Activated CD4-positive, alpha-beta T cell treated with anti-CD3 and anti-CD28 coated beads for 36 hours (primary cell): ENCODE measurements around the gene PI4KA. TPM values are rescaled to one million over a fixed set of nuclear protein-coding genes. Genes with fewer than 3 reads are reported as not detected.
"Not testable (repeated sequence)": the region's sequence is repeated elsewhere in the genome, so short reads cannot be mapped to it uniquely, and the experiment has no call there.

Experiments
- ATAC-seq: fragments of 200-7000 bp; cut with Tn5 transposase; one replicate; pipeline ENCODE4 v1.10.0; 2021; ENCODE audit warnings: mild to moderate bottlenecking, moderate library complexity
- CTCF ChIA-PET: fragments of 350-600 bp; sonication (Branson Sonifier 250); formaldehyde crosslinking; loops from one replicate; lab custom pipeline; 2021; ENCODE audit warnings: antibody characterized with exemption; lab: Charles Lee
- POLR2A ChIA-PET: fragments of 350-600 bp; sonication (Branson Sonifier 250); formaldehyde crosslinking; loops from one replicate; lab custom pipeline; 2021; ENCODE audit warnings: antibody characterized with exemption, inconsistent platforms; lab: Charles Lee
- DNase-seq: peaks from one replicate; pipeline ENCODE4 v3.0.0-alpha.2; 2020
- H3K27ac Mint-ChIP-seq: one replicate; pipeline ENCODE4 v1.8.0; 2021; ENCODE audit warnings: mixed read lengths
- H3K27me3 Mint-ChIP-seq: one replicate; pipeline ENCODE4 v1.8.0; 2021; ENCODE audit warnings: mixed read lengths
- H3K36me3 Mint-ChIP-seq: one replicate; pipeline ENCODE4 v1.8.0; 2021; ENCODE audit warnings: low read depth, mixed read lengths
- H3K4me1 Mint-ChIP-seq: one replicate; pipeline ENCODE4 v1.8.0; 2021; ENCODE audit warnings: mixed read lengths
- H3K4me3 Mint-ChIP-seq: one replicate; pipeline ENCODE4 v1.8.0; 2021; ENCODE audit warnings: mild to moderate bottlenecking, moderate library complexity, mixed read lengths
- H3K9me3 Mint-ChIP-seq: one replicate; pipeline ENCODE4 v1.8.0; 2021; ENCODE audit warnings: low read depth, mixed read lengths
- intact Hi-C, 2 experiments: fragments of 100-400 bp; cut with DNase I in 1 of 2; cut with micrococcal nuclease in 1 of 2; formaldehyde crosslinking; loops; one replicate each; pipeline versions ENCODE4 v1.14.2 to v1.15.1; 2022 to 2024; cut with DNase I, micrococcal nuclease
- total RNA-seq, 2 experiments: library from RNA; stranded (reverse); gene quantifications; one replicate each; pipeline ENCODE4 v1.2.3, GENCODE V29; 2021

The PI4KA gene
- total RNA-seq, 2 experiments from 2014 or later: 52.8 TPM

DNA sequence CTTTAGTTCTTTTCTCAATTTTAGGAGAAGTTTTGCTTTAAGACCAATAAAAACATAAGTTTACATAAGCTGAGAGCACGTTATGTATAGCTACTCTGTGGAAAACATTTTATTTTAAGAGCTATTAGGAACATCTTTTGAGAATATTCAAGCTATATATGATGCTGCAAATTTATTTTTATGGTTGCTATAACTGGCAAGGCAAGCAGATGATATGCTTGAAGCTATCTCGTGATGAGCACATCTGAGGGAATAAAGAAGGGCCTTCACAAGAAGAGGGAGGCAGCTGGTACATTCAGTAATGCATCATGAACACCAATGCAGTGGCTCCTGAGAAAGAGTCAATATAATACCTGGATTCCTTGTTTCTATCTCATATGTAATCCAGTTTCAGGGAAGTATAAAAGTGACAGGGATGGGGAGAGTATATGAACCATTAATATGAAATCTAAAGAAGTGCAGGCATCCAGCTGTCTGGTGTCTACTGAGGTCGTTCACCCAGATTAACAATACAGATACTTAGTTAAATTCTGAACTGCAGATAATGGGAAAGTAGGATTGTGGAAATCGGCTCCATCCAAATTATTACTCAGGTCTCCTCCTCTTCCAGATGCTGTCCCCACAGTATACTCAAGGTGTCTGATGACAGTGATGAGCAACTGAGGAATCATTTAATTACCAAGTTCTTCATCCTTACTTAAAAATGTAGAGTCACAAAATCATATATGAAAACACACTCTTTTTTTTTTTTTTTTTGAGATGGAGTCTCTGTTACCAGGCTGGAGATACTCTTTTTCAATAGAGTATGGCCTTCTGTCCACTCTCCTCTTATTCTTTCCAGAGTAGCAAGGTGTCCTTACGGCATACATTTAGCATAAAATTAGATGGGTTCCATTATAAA, 185.1 kb downstream of the PI4KA start:
- peaks cover 26% of the 10 kb centered on the region for H3K27me3 Mint-ChIP-seq
- no peaks in the 10 kb centered on the region for H3K9me3 Mint-ChIP-seq
- no peak for DNase-seq
- intact Hi-C loops: loop anchor here in 1 of 2 experiments (10.0 kb wide), 1 partner anchor 71 kb away; no protein-coding TSS in a partner anchor
- ChIA-PET CTCF (interaction anchor here (0.7 to 0.9 kb wide), 2 partner anchors 35 to 51 kb away, joined by 3 read pairs; no protein-coding TSS in a partner anchor), POLR2A (no interaction called here)
- no peak for ATAC-seq
- no peaks in the 10 kb centered on the region for H3K4me1 Mint-ChIP-seq
- no peak overlapping the region for H3K4me3 Mint-ChIP-seq
- H3K27ac Mint-ChIP-seq: no peak overlapping the region
- no peaks in the 10 kb centered on the region for H3K36me3 Mint-ChIP-seq

- CTCF ChIA-PET: interaction anchor here (0.9 to 1.4 kb wide), 2 partner anchors 15 to 51 kb away, joined by 3 to 6 read pairs; no protein-coding TSS in a partner anchor
- POLR2A ChIA-PET: no interaction called here
- no peak for ATAC-seq
- no peak for DNase-seq
- H3K27me3 Mint-ChIP-seq: peaks cover 26% of the 10 kb centered on the region
- H3K36me3 Mint-ChIP-seq: no peaks in the 10 kb centered on the region
- no peak overlapping the region for H3K4me3 Mint-ChIP-seq
- no peaks in the 10 kb centered on the region for H3K9me3 Mint-ChIP-seq
- no peak overlapping the region for H3K27ac Mint-ChIP-seq
- H3K4me1 Mint-ChIP-seq: no peaks in the 10 kb centered on the region
- intact Hi-C loops: loop anchor here in 1 of 2 experiments (10.0 kb wide), 1 partner anchor 72 kb away; no protein-coding TSS in a partner anchor
These were observed 185.9 kb downstream of the PI4KA start for GRCh38 chr22:20672732-20673131.

DNA sequence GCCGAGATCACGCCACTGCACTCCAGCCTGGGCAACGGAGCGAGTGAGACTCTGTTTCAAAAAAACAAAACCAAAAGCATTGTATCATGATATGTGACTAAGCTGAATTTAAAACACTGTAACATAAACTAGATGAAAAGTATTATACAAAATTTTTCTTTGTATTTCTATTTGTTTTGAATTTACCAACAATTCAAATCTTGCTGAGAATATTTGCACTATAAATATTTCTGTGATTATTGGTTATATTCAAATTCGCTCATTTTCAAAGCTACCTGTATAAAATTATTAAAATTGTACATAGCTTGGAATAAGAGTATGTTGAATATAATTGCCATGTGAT, 186.6 kb downstream of the PI4KA start:
- no peak for DNase-seq
- no peaks in the 10 kb centered on the region for H3K9me3 Mint-ChIP-seq
- no peak overlapping the region for H3K4me3 Mint-ChIP-seq
- no peaks in the 10 kb centered on the region for H3K36me3 Mint-ChIP-seq
- no peak for ATAC-seq
- H3K27me3 Mint-ChIP-seq: peaks cover 26% of the 10 kb centered on the region
- CTCF ChIA-PET: interaction anchor here (0.8 to 1.4 kb wide), 2 partner anchors 15 to 70 kb away, joined by 3 to 6 read pairs; no protein-coding TSS in a partner anchor
- intact Hi-C loops: loop anchor here in 1 of 2 experiments (10.0 kb wide), 1 partner anchor 73 kb away; no protein-coding TSS in a partner anchor
- no peak overlapping the region for H3K27ac Mint-ChIP-seq
- no peaks in the 10 kb centered on the region for H3K4me1 Mint-ChIP-seq
- POLR2A ChIA-PET: interaction anchor here (0.6 kb wide), 1 partner anchor 9 kb away, joined by 3 read pairs; no protein-coding TSS in a partner anchor

GRCh38 chr22:20671409-20672081, 187.1 kb downstream of the PI4KA start:
- H3K27ac Mint-ChIP-seq: no peak overlapping the region
- H3K9me3 Mint-ChIP-seq: no peaks in the 10 kb centered on the region
- no peaks in the 10 kb centered on the region for H3K4me1 Mint-ChIP-seq
- peaks cover 26% of the 10 kb centered on the region for H3K27me3 Mint-ChIP-seq
- DNase-seq (no peak), ATAC-seq (no peak)
- H3K36me3 Mint-ChIP-seq: no peaks in the 10 kb centered on the region
- ChIA-PET POLR2A (interaction anchor here (0.6 kb wide), 1 partner anchor 9 kb away, joined by 3 read pairs; no protein-coding TSS in a partner anchor), CTCF (interaction anchor here (0.8 to 1.4 kb wide), 2 partner anchors 16 to 70 kb away, joined by 3 to 6 read pairs; no protein-coding TSS in a partner anchor)
- intact Hi-C loops: loop anchor here in 1 of 2 experiments (10.0 kb wide), 1 partner anchor 73 kb away; no protein-coding TSS in a partner anchor
- no peak overlapping the region for H3K4me3 Mint-ChIP-seq

DNA sequence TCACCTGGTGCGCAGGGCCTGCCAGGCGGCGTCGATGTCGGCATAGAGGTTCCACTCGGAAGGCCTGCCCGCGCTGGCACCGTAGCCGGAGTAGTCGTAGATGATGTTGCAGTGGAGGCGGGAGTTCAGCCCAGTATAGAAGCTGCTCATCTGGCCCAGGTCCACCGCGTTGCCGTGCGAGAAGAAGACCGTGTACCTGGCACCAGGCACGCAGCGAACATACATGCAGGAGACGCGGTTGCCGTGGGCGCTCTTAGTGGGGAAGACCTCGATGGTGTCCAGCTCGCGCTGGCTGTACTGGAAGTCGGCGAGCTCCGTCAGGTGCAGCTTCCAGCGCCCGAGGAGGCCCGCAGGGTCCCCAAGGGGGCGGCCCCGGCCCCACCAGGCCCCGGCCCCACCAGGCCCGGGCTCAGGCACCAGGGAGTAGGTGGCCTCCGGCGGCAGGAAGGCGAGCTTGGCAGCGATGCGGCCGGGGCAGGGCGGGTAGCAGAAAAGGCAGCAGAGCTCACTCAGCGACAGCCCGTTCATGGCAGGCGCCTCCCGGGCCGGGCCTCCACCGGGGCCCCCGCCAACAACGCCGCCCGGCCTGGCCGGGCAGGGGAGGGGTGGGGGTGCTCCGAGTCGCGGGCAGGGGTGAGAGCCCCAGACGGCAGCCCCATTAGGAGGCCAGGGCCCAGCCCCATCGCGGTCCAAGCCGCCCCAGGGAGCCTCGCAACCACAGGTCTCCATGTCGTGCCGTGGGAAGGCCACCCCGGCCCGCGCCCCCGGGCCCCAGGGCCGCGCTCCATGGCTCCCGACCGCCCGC, 188.0 kb downstream of the PI4KA start:
- H3K4me1 Mint-ChIP-seq, H3K9me3 Mint-ChIP-seq, H3K27ac Mint-ChIP-seq, ATAC-seq, H3K36me3 Mint-ChIP-seq, H3K4me3 Mint-ChIP-seq, CTCF ChIA-PET, POLR2A ChIA-PET: not testable (repeated sequence)
- H3K27me3 Mint-ChIP-seq: peaks cover 22% of the 10 kb centered on the region
- intact Hi-C loops: loop anchor here in 1 of 2 experiments (10.0 kb wide), 1 partner anchor 74 kb away; no protein-coding TSS in a partner anchor
- peak; percentile 13 for DNase-seq

DNA sequence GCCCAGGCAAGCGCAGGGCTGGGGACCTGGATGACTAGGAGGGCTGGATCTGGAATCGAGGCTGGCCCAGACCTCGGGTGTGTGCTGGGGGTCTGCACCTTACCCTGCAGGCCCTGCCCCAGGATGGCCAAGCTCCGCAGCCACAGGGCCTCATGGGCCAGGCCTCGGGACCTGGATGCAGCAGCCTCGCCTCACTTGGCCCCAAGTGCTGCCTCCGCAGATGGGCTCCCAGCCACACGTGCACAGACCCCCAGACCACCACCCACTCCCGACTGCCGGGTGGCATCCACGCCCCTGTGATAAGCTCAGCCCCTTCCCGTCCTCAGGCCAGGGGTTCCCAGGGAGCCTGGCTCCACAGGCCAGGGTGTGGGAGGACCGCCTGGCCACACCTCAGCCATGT, 188.7 kb downstream of the PI4KA start:
- intact Hi-C loops: loop anchor here in 1 of 2 experiments (10.0 kb wide), 1 partner anchor 75 kb away; no protein-coding TSS in a partner anchor
- ATAC-seq, CTCF ChIA-PET, H3K27ac Mint-ChIP-seq, POLR2A ChIA-PET, H3K4me3 Mint-ChIP-seq, H3K36me3 Mint-ChIP-seq, H3K4me1 Mint-ChIP-seq, H3K9me3 Mint-ChIP-seq, DNase-seq: not testable (repeated sequence)
- peaks cover 15% of the 10 kb centered on the region for H3K27me3 Mint-ChIP-seq

GRCh38 chr22:20669471-20669870, 189.1 kb downstream of the PI4KA start:
- peaks cover 14% of the 10 kb centered on the region for H3K27me3 Mint-ChIP-seq
- H3K27ac Mint-ChIP-seq, H3K36me3 Mint-ChIP-seq, ATAC-seq, H3K9me3 Mint-ChIP-seq, intact Hi-C loops, H3K4me1 Mint-ChIP-seq, DNase-seq, H3K4me3 Mint-ChIP-seq, POLR2A ChIA-PET, CTCF ChIA-PET: not testable (repeated sequence)

- peaks cover 10% of the 10 kb centered on the region for H3K27me3 Mint-ChIP-seq
- ATAC-seq, H3K4me3 Mint-ChIP-seq, H3K27ac Mint-ChIP-seq, DNase-seq, H3K36me3 Mint-ChIP-seq, H3K4me1 Mint-ChIP-seq, POLR2A ChIA-PET, CTCF ChIA-PET, intact Hi-C loops, H3K9me3 Mint-ChIP-seq: not testable (repeated sequence)
These were observed 189.8 kb downstream of the PI4KA start for GRCh38 chr22:20668769-20669168.

DNA sequence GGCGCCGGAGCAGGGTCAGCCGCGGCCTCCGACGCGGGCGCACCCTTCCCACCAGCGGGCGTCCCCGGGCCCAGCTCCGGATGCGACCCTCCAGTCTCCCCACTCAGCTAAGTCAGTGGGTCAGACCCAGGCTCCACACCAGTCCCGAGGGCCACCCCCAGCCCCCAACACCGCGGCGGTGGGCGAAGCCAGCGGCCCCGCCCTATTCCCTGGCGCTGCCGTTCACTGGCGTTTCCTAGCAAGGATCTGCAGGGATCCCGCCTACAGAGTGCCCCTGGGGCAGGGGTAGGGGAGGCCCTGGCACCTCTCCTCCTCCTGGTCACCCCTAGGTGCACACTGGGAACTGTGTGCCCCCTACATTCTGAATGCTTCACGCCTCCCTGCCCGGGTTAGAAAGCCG, 190.4 kb downstream of the PI4KA start:
- DNase-seq, ATAC-seq, H3K27ac Mint-ChIP-seq, POLR2A ChIA-PET, H3K27me3 Mint-ChIP-seq, H3K9me3 Mint-ChIP-seq, H3K36me3 Mint-ChIP-seq, CTCF ChIA-PET, H3K4me1 Mint-ChIP-seq, H3K4me3 Mint-ChIP-seq, intact Hi-C loops: not testable (repeated sequence)

DNA sequence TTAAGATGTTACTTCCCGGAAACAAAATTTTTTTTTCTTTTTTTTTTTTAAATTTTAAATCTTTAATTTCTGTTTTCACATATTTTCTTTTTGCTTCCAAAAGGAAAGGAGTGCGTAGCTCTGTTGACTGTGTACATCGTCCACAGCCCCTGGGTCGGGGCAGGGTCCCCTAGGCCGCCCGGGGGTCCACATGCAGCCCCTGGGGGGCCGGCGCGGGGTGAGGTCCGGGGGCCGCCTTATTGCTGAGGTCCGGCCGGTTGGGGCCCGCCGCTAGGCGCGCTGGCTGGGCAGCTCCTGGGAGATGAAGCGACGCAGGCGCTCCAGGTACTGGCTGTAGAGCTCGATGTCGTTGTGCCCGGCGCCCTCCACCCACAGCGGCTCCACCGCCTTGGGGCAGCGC, 191.1 kb downstream of the PI4KA start:
- H3K9me3 Mint-ChIP-seq, CTCF ChIA-PET, H3K4me3 Mint-ChIP-seq, DNase-seq, intact Hi-C loops, POLR2A ChIA-PET, H3K27me3 Mint-ChIP-seq, ATAC-seq, H3K27ac Mint-ChIP-seq, H3K4me1 Mint-ChIP-seq, H3K36me3 Mint-ChIP-seq: not testable (repeated sequence)

GRCh38 chr22:20666560-20666959, 192.1 kb downstream of the PI4KA start:
- Mint-ChIP-seq H3K4me3 (no peak overlapping the region), H3K27me3 (peaks cover 9% of the 10 kb centered on the region), H3K9me3 (peaks cover 4% of the 10 kb centered on the region), H3K36me3 (peaks cover 3% of the 10 kb centered on the region), H3K4me1 (no peaks in the 10 kb centered on the region), H3K27ac (no peak overlapping the region)
- ChIA-PET CTCF (no interaction called here), POLR2A (no interaction called here)
- intact Hi-C loops: no loop called here
- ATAC-seq (no peak), DNase-seq (no peak)
